Loucy (cell line): ENCODE results near the gene TM2D3.

Experiments used
- H2AFZ ChIP-seq: fragments of 200-600 bp; sonication (generic); 2 replicates; pipeline ENCODE4 v1.6.0; 2016; ENCODE audit warnings: antibody characterized with exemption, mild to moderate bottlenecking, low read length, moderate library complexity
- H3F3A ChIP-seq: fragments of 200-600 bp; 2 replicates; pipeline ENCODE4 v1.6.0; 2016; ENCODE audit warnings: antibody characterized with exemption, low read depth, mild to moderate bottlenecking
- H3K27me3 ChIP-seq: fragments of 200-600 bp; sonication (generic); 2 replicates; pipeline ENCODE4 v1.6.1; 2014; ENCODE audit warnings: low read length, mild to moderate bottlenecking; ENCODE audit not compliant: insufficient read depth, poor library complexity, severe bottlenecking
- H3K36me3 ChIP-seq: fragments of 200-600 bp; sonication (generic); 2 replicates; pipeline ENCODE4 v1.6.1; 2016; ENCODE audit warnings: low read length; ENCODE audit not compliant: insufficient read depth
- H3K4me1 ChIP-seq: fragments of 200-600 bp; sonication (generic); 2 replicates; pipeline ENCODE4 v1.5.1; 2014; ENCODE audit warnings: low read length, mild to moderate bottlenecking; ENCODE audit not compliant: insufficient read depth, poor library complexity, severe bottlenecking
- H3K4me2 ChIP-seq: fragments of 200-600 bp; sonication (generic); 2 replicates; pipeline ENCODE4 v1.6.0; 2014; ENCODE audit warnings: antibody characterized with exemption, low read length, low read depth, mild to moderate bottlenecking; ENCODE audit not compliant: poor library complexity, severe bottlenecking
- H3K4me3 ChIP-seq: fragments of 200-600 bp; sonication (generic); 2 replicates; pipeline ENCODE4 v1.5.1; 2014; ENCODE audit warnings: low read length, mild to moderate bottlenecking, mixed read lengths; ENCODE audit not compliant: poor library complexity, severe bottlenecking
- H3K79me2 ChIP-seq: fragments of 200-600 bp; sonication (generic); 2 replicates; pipeline ENCODE4 v1.6.1; 2014; ENCODE audit warnings: low read length; ENCODE audit not compliant: insufficient read depth
- H3K9ac ChIP-seq: fragments of 200-600 bp; sonication (generic); 2 replicates; pipeline ENCODE4 v1.6.0; 2014; ENCODE audit warnings: mild to moderate bottlenecking, low read depth, low read length, moderate library complexity; ENCODE audit not compliant: poor library complexity, severe bottlenecking
- H3K9me2 ChIP-seq: fragments of 200-600 bp; sonication (generic); replicated peaks from 2 replicates; pipeline ENCODE4 v1.6.1; 2016; ENCODE audit warnings: low read depth, low read length, mixed read lengths
- H3K9me3 ChIP-seq: fragments of 200-600 bp; sonication (generic); 2 replicates; pipeline ENCODE4 v1.6.1; 2014; ENCODE audit warnings: mild to moderate bottlenecking, antibody characterized with exemption, low read length, low read depth; ENCODE audit not compliant: insufficient read depth
- H4K20me1 ChIP-seq: fragments of 200-600 bp; sonication (generic); 2 replicates; pipeline ENCODE4 v1.6.0; 2014; ENCODE audit warnings: antibody characterized with exemption, low read length, mild to moderate bottlenecking; ENCODE audit not compliant: insufficient read depth, poor library complexity, severe bottlenecking
- EZH2phosphoT487 ChIP-seq: fragments of 200-600 bp; IDR thresholded peaks from 2 replicates; pipeline ENCODE4 v1.6.1; 2018; ENCODE audit warnings: antibody characterized with exemption, mild to moderate bottlenecking, moderate library complexity, borderline replicate concordance
- TF ChIP-seq, protein P1 (sequence below): fragments of 200-600 bp; sonication (generic); conservative IDR thresholded peaks from 2 replicates; pipeline ENCODE4 v1.5.1; 2014; ENCODE audit warnings: mild to moderate bottlenecking, antibody characterized with exemption, low read length

Gene TM2D3

DNA sequence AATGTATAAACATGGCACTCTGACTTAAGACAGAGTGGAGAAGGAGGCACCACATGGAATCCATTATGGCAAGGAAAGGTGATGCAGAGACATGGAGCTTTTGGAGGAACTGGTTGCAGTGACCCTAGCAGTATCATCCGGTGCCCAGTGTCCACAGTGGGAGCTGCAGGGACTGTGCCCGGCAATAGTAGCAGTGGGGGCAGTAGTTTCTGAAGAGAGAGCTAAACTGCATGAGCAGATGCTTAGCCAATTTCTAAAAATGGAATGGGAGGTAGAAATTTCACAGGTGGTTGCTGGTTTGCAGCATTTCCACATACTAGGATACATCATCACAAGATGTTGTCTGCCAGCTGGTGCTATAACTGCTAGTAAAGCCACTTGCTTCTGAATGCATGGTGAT is 7.8 kb upstream of the TM2D3 start:
- no peaks in the 10 kb centered on the region for H3K27me3 ChIP-seq
- H3K9ac ChIP-seq = no peak overlapping the region
- no peaks in the 10 kb centered on the region for H3K79me2 ChIP-seq
- H3K36me3 ChIP-seq = no peaks in the 10 kb centered on the region
- no peak overlapping the region for H3K4me2 ChIP-seq
- no peaks in the 10 kb centered on the region for H3K9me2 ChIP-seq
- H3K9me3 ChIP-seq = no peaks in the 10 kb centered on the region
- no peaks in the 10 kb centered on the region for H3F3A ChIP-seq
- H2AFZ ChIP-seq = no peak overlapping the region
- no peaks in the 10 kb centered on the region for H4K20me1 ChIP-seq
- TF ChIP-seq EZH2phosphoT487 = no peak
- TF ChIP-seq, protein P1, sequence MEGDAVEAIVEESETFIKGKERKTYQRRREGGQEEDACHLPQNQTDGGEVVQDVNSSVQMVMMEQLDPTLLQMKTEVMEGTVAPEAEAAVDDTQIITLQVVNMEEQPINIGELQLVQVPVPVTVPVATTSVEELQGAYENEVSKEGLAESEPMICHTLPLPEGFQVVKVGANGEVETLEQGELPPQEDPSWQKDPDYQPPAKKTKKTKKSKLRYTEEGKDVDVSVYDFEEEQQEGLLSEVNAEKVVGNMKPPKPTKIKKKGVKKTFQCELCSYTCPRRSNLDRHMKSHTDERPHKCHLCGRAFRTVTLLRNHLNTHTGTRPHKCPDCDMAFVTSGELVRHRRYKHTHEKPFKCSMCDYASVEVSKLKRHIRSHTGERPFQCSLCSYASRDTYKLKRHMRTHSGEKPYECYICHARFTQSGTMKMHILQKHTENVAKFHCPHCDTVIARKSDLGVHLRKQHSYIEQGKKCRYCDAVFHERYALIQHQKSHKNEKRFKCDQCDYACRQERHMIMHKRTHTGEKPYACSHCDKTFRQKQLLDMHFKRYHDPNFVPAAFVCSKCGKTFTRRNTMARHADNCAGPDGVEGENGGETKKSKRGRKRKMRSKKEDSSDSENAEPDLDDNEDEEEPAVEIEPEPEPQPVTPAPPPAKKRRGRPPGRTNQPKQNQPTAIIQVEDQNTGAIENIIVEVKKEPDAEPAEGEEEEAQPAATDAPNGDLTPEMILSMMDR = no peak
- H3K4me1 ChIP-seq = no peaks in the 10 kb centered on the region
- H3K4me3 ChIP-seq = no peak overlapping the region

DNA sequence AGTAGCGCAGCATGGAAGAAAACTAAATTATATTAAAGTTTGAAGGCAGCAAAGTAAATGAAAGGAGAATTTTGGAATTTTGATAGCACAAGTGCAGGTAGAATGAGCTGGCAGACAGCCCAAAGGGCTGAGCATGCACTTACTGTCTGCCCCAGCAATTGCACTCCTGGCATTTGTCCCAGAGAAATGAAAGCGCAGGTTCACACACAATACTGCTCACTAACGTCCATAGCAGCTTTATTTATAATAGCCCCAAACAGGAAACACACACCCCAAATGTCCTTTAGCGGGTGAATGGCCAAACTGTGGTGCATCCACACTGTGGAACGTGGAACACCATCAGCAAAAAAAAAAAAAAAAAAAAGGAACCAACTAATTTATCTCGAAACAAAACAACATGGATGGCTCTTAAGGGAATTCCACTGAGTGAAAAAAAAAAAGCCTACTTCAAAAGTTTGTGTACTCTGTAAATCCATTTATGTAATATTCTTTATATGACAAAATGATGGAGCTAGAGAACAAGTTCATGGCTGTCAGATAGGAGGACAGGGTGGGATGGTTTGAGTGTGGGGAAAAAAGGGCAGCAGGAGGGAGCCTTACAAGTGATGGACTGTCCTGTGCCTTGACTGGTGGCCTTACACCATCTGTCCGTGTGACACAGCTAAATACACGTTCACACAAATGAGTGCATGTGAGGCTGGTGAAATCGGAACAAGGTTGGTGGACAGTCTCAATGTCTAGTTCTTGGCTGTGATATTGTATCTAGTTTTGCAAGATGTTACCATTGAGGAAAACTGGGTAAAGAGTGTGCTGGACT is 6.0 kb upstream of the TM2D3 start:
- Histone ChIP-seq H3K9me3 (no peaks in the 10 kb centered on the region), H4K20me1 (no peaks in the 10 kb centered on the region), H3K27me3 (no peaks in the 10 kb centered on the region), H3K4me1 (no peaks in the 10 kb centered on the region), H3K9me2 (no peaks in the 10 kb centered on the region), H3K79me2 (0 out of 2 replicates have a peak, but pooled peaks cover under 1% of the 10 kb centered on the region), H3K36me3 (no peaks in the 10 kb centered on the region), H3K4me3 (no peak overlapping the region), H3F3A (peaks cover 13% of the 10 kb centered on the region; the same call in 1 of the 2 replicates), H3K9ac (no peak overlapping the region), H3K4me2 (no peak overlapping the region), H2AFZ (no peak overlapping the region)
- TF ChIP-seq, protein P1 = no peak
- TF ChIP-seq EZH2phosphoT487 = no peak

DNA sequence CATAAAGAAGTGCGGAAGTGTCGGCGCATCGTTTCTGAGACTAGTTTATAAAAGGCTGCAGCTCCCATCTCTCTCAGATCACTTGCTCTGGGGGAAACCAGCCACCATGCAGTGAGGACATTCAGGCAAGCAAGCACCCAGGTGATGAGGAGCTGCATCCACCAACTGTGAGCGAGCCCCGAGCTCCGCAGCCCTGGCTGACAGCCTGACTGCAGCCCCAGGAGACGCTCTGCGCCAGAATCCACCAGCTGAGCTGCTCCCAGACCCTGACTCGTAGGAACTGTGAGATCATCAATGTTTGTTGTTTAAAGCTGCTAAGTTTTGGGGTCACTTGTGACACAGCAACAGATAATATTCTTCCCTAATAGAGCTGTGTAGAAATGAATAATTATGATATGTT is 5.0 kb upstream of the TM2D3 start:
- TF ChIP-seq EZH2phosphoT487 = no peak
- TF ChIP-seq, protein P1 = no peak

More for the DNA sequence above, 5.0 kb upstream of the TM2D3 start:
- H3F3A ChIP-seq = peaks cover 13% of the 10 kb centered on the region; the same call in 1 of the 2 replicates
- no peaks in the 10 kb centered on the region for H3K36me3 ChIP-seq
- H3K9ac ChIP-seq = no peak overlapping the region
- no peaks in the 10 kb centered on the region for H3K9me3 ChIP-seq
- H3K79me2 ChIP-seq = peaks cover 9% of the 10 kb centered on the region; the same call in 1 of the 2 replicates
- H3K9me2 ChIP-seq = no peaks in the 10 kb centered on the region
- no peak overlapping the region for H2AFZ ChIP-seq
- no peaks in the 10 kb centered on the region for H3K4me1 ChIP-seq
- H3K4me3 ChIP-seq = no peak overlapping the region
- H4K20me1 ChIP-seq = no peaks in the 10 kb centered on the region
- H3K27me3 ChIP-seq = no peaks in the 10 kb centered on the region
- H3K4me2 ChIP-seq = no peak overlapping the region
